Memory B cell (primary cell): Measurements from ENCODE around the gene KLRC3.
A peak's percentile ranks its signal among the peaks of the same experiment; 100 is the strongest.
"Not testable (repeated sequence)": the region's sequence is repeated elsewhere in the genome, so short reads cannot be mapped to it uniquely, and the experiment has no call there.

ENCODE experiments used
- ATAC-seq: fragments of 150-1000 bp; cut with Tn5 transposase; 2 replicates; pipeline ENCODE4 v1.10.0; 2021; ENCODE audit warnings: low read depth, mild to moderate bottlenecking, moderate library complexity
- DNase-seq, 2 donors: peaks; one replicate each; pipeline ENCODE4 v3.0.0; 2022; ENCODE audit warnings: low spot score in 2 of 2
- H3K27ac Mint-ChIP-seq: one replicate; pipeline ENCODE4 v1.8.0; 2022; ENCODE audit warnings: mild to moderate bottlenecking, moderate library complexity, mixed read lengths
- H3K27me3 Mint-ChIP-seq: one replicate; pipeline ENCODE4 v1.8.0; 2022; ENCODE audit warnings: mixed read lengths
- H3K36me3 Mint-ChIP-seq: one replicate; pipeline ENCODE4 v1.8.0; 2022; ENCODE audit warnings: mild to moderate bottlenecking, mixed read lengths
- H3K4me1 Mint-ChIP-seq: one replicate; pipeline ENCODE4 v1.8.0; 2022; ENCODE audit warnings: mixed read lengths
- H3K4me3 Mint-ChIP-seq: one replicate; pipeline ENCODE4 v1.8.0; 2022; ENCODE audit warnings: mild to moderate bottlenecking, moderate library complexity, mixed read lengths
- H3K9me3 Mint-ChIP-seq: one replicate; pipeline ENCODE4 v1.8.0; 2022; ENCODE audit warnings: mixed read lengths

KLRC3 gene

GRCh38 chr12:10425938-10426337 is 5.5 kb upstream of the KLRC3 start:
- DNase-seq, H3K36me3 Mint-ChIP-seq, H3K9me3 Mint-ChIP-seq, H3K27ac Mint-ChIP-seq, ATAC-seq, H3K27me3 Mint-ChIP-seq, H3K4me1 Mint-ChIP-seq, H3K4me3 Mint-ChIP-seq: not testable (repeated sequence)

GRCh38 chr12:10424260-10424899 is 4.0 kb upstream of the KLRC3 start:
- not testable (repeated sequence) for H3K27me3 Mint-ChIP-seq, H3K4me3 Mint-ChIP-seq, H3K36me3 Mint-ChIP-seq, ATAC-seq, H3K27ac Mint-ChIP-seq, H3K4me1 Mint-ChIP-seq, H3K9me3 Mint-ChIP-seq, DNase-seq

DNA sequence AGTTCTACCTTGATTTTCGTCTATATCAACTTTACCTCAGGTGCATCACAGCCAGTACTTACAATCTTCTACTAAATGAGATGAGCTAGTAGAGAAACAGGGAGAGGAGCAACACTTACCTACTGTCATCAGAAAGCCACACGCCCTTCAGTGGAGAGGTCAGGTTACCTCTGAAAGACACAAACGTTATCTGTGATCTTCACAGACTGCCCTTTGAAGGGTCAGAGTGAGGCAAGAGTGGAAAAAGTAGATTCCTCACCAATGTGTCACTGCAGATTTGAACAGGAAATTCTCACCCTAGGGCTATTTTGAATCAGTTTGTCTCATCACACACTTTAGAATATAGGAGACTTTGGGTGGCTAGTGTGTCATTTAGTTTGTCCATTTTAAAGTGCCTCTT is 1.8 kb upstream of the KLRC3 start:
- H3K4me3 Mint-ChIP-seq, ATAC-seq, H3K9me3 Mint-ChIP-seq, H3K27ac Mint-ChIP-seq, H3K27me3 Mint-ChIP-seq, H3K4me1 Mint-ChIP-seq, H3K36me3 Mint-ChIP-seq, DNase-seq: not testable (repeated sequence)

DNA sequence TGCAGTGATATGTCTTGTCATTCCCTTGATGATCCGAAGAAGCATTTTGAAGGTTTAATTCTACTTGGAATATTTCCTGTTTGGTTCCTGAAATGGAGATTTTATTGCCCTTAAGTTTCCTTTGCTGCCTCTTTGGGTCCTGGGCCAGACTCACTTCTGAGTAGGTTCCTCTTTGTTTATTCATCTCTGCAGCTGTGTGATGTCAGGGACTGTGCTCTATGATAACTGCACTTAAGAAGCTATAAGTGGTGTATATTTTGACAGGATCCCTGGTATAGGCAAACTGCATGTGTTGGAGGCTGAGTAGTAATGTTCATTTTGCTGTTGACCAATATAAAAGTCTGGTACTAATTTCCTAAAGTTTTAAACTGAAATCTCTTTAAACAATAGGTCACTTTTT is 11.0 kb downstream of the KLRC3 start, which contains the start of gene KLRC4:
Gene KLRC4, minus strand, starts transcription at position 366 of the 400 bp plus-strand sequence. Its CDS starts 182 bp downstream, at position 184.
- Mint-ChIP-seq H3K27ac (no peak within 1 kb of the TSS), H3K9me3 (no peaks in the 10 kb centered on the region), H3K4me3 (peak within 1 kb of the TSS; percentile 18), H3K27me3 (no peaks in the 10 kb centered on the region), H3K36me3 (no peaks in the 10 kb centered on the region), H3K4me1 (peaks cover 12% of the 10 kb centered on the region)
- DNase-seq (no peak), ATAC-seq (peak; percentile 81)

DNA sequence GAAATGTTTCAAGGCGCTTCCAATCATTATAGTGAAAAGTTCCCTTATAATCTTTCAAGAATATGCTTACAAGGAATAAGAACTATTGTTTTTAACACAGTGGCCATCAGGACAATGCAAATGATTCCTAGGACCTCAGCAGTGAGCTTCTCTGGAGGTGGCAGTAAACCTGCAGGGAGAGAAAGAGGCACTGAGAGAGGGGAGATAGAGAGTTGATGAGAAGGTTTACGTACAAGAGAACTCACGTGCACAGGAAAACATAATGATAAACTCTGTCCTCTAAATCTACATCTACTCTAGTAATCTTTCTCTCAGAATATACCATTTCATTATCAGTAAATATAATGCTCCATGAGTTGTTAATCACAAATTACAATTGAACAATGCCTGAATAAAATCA is 11.6 kb downstream of the KLRC3 start:
- H3K27ac Mint-ChIP-seq = no peak overlapping the region
- no peaks in the 10 kb centered on the region for H3K36me3 Mint-ChIP-seq
- no peaks in the 10 kb centered on the region for H3K9me3 Mint-ChIP-seq
- no peak overlapping the region for H3K4me3 Mint-ChIP-seq
- no peaks in the 10 kb centered on the region for H3K27me3 Mint-ChIP-seq
- ATAC-seq (no peak), DNase-seq (no peak)
- peaks cover 12% of the 10 kb centered on the region for H3K4me1 Mint-ChIP-seq

GRCh38 chr12:10406725-10407124 is 13.7 kb downstream of the KLRC3 start:
- no peak for DNase-seq
- ATAC-seq = peak; percentile 53
- Mint-ChIP-seq H3K4me3 (no peak overlapping the region), H3K36me3 (no peaks in the 10 kb centered on the region), H3K9me3 (no peaks in the 10 kb centered on the region), H3K27me3 (no peaks in the 10 kb centered on the region), H3K27ac (no peak overlapping the region), H3K4me1 (peaks cover 12% of the 10 kb centered on the region)

DNA sequence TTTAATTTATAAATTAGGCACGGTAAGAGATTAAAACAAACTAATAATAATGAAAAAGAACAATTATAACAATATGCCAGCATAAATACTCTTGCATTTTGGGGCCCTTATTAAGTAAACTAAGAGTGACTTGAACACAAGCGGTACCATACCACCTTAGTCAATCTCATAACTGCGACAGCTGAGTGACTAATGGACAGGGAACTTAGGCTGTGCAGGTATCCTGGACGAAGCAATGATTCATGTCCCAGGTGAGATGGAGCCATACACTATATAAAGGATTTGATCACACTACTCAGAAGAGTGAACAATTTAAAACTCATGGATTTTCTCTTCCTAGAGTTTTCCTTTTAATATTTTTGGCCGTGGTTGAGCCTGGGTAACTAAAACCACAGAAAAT is 15.1 kb downstream of the KLRC3 start:
- H3K27me3 Mint-ChIP-seq = peaks cover 1% of the 10 kb centered on the region
- H3K36me3 Mint-ChIP-seq = no peaks in the 10 kb centered on the region
- no peak for ATAC-seq
- H3K4me3 Mint-ChIP-seq = no peak overlapping the region
- H3K9me3 Mint-ChIP-seq = no peaks in the 10 kb centered on the region
- peaks cover 12% of the 10 kb centered on the region for H3K4me1 Mint-ChIP-seq
- DNase-seq = no peak
- no peak overlapping the region for H3K27ac Mint-ChIP-seq

DNA sequence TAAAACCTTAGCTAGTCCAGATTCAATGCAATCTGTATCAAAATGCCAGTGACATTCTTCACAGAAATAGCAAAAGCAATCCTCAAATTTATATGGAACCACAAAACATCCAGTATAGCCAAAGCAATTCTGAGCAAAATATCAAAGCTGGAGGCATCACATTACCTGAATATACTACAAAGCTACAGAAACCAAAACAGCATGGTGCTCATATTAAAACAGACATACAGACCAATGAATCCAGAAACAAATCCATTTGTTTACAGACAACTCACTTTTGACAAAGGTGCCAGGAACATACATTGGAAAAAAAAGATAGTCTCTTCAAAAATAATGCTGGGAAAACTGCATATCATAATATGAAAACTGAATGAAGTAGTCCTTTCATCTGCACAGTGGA is 15.6 kb downstream of the KLRC3 start:
- ATAC-seq = no peak
- DNase-seq = no peak
- Mint-ChIP-seq H3K36me3 (no peaks in the 10 kb centered on the region), H3K4me1 (peaks cover 12% of the 10 kb centered on the region), H3K27ac (no peak overlapping the region), H3K27me3 (peaks cover 1% of the 10 kb centered on the region), H3K9me3 (no peaks in the 10 kb centered on the region), H3K4me3 (no peak overlapping the region)

GRCh38 chr12:10400829-10401228 is 19.6 kb downstream of the KLRC3 start:
- no peak for DNase-seq
- ATAC-seq = no peak
- Mint-ChIP-seq H3K27ac (no peak overlapping the region), H3K4me3 (no peak overlapping the region), H3K27me3 (peaks cover 4% of the 10 kb centered on the region), H3K36me3 (no peaks in the 10 kb centered on the region), H3K4me1 (peaks cover under 1% of the 10 kb centered on the region), H3K9me3 (no peaks in the 10 kb centered on the region)

DNA sequence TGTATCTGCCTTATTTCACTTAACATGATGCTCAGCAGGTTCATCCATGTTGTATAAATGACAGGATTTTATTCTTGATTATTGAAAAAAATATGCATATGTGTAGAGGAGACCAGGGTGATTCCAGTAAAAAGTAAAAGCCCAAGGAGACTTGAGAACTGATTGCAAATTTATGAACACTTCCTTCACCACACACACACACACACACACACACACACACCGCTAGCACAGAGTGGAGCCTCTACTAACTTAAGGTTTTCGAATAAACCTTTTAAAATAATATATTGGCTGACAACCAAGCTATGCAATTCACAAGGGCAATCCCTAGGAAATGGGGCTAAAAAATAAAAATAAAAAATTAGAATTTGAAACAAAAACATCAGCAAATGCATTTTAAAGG is 22.2 kb downstream of the KLRC3 start:
- Mint-ChIP-seq H3K4me1 (peaks cover 14% of the 10 kb centered on the region), H3K9me3 (no peaks in the 10 kb centered on the region), H3K36me3 (no peaks in the 10 kb centered on the region), H3K27me3 (peaks cover 4% of the 10 kb centered on the region), H3K27ac (no peak overlapping the region), H3K4me3 (no peak overlapping the region)
- no peak for ATAC-seq
- DNase-seq = no peak

DNA sequence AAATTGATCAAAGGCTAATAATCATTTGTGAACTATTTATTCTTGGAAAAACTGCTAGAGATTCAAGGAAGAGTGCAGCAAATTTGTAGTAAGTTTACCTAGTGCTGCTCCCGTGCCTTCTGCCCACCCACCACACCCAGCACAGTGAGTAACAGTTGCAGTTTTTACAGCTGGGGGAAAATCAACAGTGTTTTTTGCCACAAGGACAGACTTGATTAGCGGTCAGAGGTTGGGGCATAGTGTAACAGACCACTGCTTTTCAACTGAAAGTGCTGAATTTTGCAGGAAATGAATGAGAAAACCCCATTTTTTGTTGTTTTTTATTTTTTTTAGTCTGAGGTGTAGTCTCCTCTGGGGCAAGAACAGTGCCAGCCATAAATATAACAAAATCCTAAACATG is 23.1 kb downstream of the KLRC3 start:
- H3K27ac Mint-ChIP-seq = no peak overlapping the region

GRCh38 chr12:10396176-10396575 is 24.2 kb downstream of the KLRC3 start:
- Mint-ChIP-seq H3K27ac (peak overlapping the region; percentile 98), H3K4me1 (peaks cover 14% of the 10 kb centered on the region), H3K4me3 (peak overlapping the region; percentile 77)
- DNase-seq, ATAC-seq, H3K9me3 Mint-ChIP-seq, H3K36me3 Mint-ChIP-seq, H3K27me3 Mint-ChIP-seq: not testable (repeated sequence)

More for the DNA sequence above, 23.1 kb downstream of the KLRC3 start:
- no peak for ATAC-seq
- H3K4me3 Mint-ChIP-seq = no peak overlapping the region
- H3K27me3 Mint-ChIP-seq = peaks cover 4% of the 10 kb centered on the region
- no peak for DNase-seq
- H3K9me3 Mint-ChIP-seq = no peaks in the 10 kb centered on the region
- H3K4me1 Mint-ChIP-seq = peaks cover 14% of the 10 kb centered on the region
- no peaks in the 10 kb centered on the region for H3K36me3 Mint-ChIP-seq

DNA sequence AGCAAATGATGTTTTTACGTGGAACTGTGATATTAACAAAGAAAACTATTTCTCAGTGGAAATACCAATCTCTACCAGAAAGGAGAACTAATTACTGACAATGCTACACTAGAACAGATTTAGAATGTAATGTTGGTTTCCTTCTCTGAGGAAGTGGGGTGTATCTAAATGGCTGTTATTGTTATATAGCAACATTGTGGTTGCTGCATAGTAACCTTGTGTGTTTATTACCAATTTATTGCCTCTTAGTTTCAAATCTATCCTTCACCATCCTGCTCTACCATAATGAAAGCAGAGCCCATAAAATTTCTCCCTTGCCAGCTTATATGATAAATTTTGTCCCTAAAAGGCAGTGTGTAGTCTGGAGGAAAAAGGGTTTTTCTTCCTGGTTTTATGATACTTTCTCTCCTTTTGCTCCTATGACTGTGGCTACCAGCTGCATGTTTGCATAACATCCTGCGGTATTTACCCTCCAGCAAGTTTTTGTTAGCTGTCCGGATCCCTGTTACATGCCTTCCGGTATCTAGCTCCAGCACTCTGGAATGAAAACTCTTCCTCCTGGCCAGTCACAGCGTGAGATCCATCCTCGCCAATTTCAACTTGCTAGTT is 24.9 kb downstream of the KLRC3 start:
- no peaks in the 10 kb centered on the region for H3K9me3 Mint-ChIP-seq
- H3K27me3 Mint-ChIP-seq = peaks cover 2% of the 10 kb centered on the region
- DNase-seq = peak in 1 of 2 donors; percentile 41
- ATAC-seq = peak; percentile 91
- H3K36me3 Mint-ChIP-seq = no peaks in the 10 kb centered on the region
- peaks cover 14% of the 10 kb centered on the region for H3K4me1 Mint-ChIP-seq
- H3K27ac Mint-ChIP-seq = peak overlapping the region; percentile 98
- H3K4me3 Mint-ChIP-seq = peak overlapping the region; percentile 77

- H3K4me3 Mint-ChIP-seq = peak overlapping the region; percentile 38
- not testable (repeated sequence) for DNase-seq, ATAC-seq, H3K36me3 Mint-ChIP-seq, H3K27me3 Mint-ChIP-seq, H3K9me3 Mint-ChIP-seq
- H3K27ac Mint-ChIP-seq = peak overlapping the region; percentile 98
- peaks cover 14% of the 10 kb centered on the region for H3K4me1 Mint-ChIP-seq
These were observed 25.8 kb downstream of the KLRC3 start for GRCh38 chr12:10394531-10395152.
